ENCODE measurements around the gene PAFAH2.

Gene PAFAH2

GRCh38 chr1:26031196-26031595, 33.3 kb upstream of the PAFAH2 start:
- DNase-seq (ENCODE audit: low spot score), result no peak

- no peak for DNase-seq (ENCODE audit: low spot score)
Measured at GRCh38 chr1:26029864-26030481, 32.1 kb upstream of the PAFAH2 start.

- no peak for DNase-seq (ENCODE audit: low spot score)
Measured at GRCh38 chr1:26029054-26029863, 31.4 kb upstream of the PAFAH2 start.

GRCh38 chr1:26028490-26028980, 30.7 kb upstream of the PAFAH2 start:
- DNase-seq (ENCODE audit: low spot score), result no peak

GRCh38 chr1:26027716-26028489, 30.0 kb upstream of the PAFAH2 start:
- no peak for DNase-seq (ENCODE audit: low spot score)

GRCh38 chr1:26025517-26025916, 27.7 kb upstream of the PAFAH2 start:
- DNase-seq (ENCODE audit: low spot score), result no peak

- DNase-seq (ENCODE audit: low spot score), result no peak
Measured at GRCh38 chr1:26025060-26025459, 27.2 kb upstream of the PAFAH2 start.

- no peak for DNase-seq (ENCODE audit: low spot score)
Measured at GRCh38 chr1:26023826-26024225, 26.0 kb upstream of the PAFAH2 start.

GRCh38 chr1:26023009-26023408, 25.1 kb upstream of the PAFAH2 start:
- DNase-seq (ENCODE audit: low spot score), result no peak

- no peak for DNase-seq (ENCODE audit: low spot score)
Measured at GRCh38 chr1:26022404-26022779, 24.5 kb upstream of the PAFAH2 start.

- no peak for DNase-seq (ENCODE audit: low spot score)
Measured at GRCh38 chr1:26021647-26022403, 24.0 kb upstream of the PAFAH2 start, which contains the start of gene EXTL1. TSS of gene EXTL1 (plus strand) at chr1:26021775. CDS start at chr1:26022647, 872 bp downstream.

- DNase-seq (ENCODE audit: low spot score), result no peak
Measured at GRCh38 chr1:26020941-26021646, 23.2 kb upstream of the PAFAH2 start.

GRCh38 chr1:26020330-26020768, 22.5 kb upstream of the PAFAH2 start:
- DNase-seq (ENCODE audit: low spot score), result no peak

GRCh38 chr1:26019641-26020315, 21.9 kb upstream of the PAFAH2 start:
- no peak for DNase-seq (ENCODE audit: low spot score)

GRCh38 chr1:26017606-26018005, 19.7 kb upstream of the PAFAH2 start:
- no peak for DNase-seq (ENCODE audit: low spot score)

GRCh38 chr1:26016953-26017545, 19.2 kb upstream of the PAFAH2 start:
- DNase-seq (ENCODE audit: low spot score), result no peak

- no peak for DNase-seq (ENCODE audit: low spot score)
Measured at GRCh38 chr1:26016258-26016952, 18.5 kb upstream of the PAFAH2 start.

GRCh38 chr1:26015358-26015757, 17.5 kb upstream of the PAFAH2 start:
- DNase-seq (ENCODE audit: low spot score), result no peak

GRCh38 chr1:26014179-26014578, 16.3 kb upstream of the PAFAH2 start:
- DNase-seq (ENCODE audit: low spot score), result no peak

GRCh38 chr1:26012864-26013263, 15.0 kb upstream of the PAFAH2 start:
- no peak for DNase-seq (ENCODE audit: low spot score)

Measured in hematopoietic multipotent progenitor cell treated with erythropoietin and hydrocortisone succinate and interleukin-3 and kit ligand, for 17 days (in vitro differentiated cells).